HG03558 (cell line): ENCODE measurements around the gene TMEM184B.

ENCODE experiments used
- ATAC-seq: cut with Tn5 transposase; IDR thresholded peaks from one replicate; pipeline ENCODE4 v1.9.1; 2021; ENCODE audit warnings: moderate number of reproducible peaks; ENCODE audit not compliant: unreplicated experiment; ENCODE audit errors: extremely low read depth

Gene TMEM184B

GRCh38 chr22:38286915-38287669 is 14.3 kb upstream of the TMEM184B start:
- no peak for ATAC-seq

GRCh38 chr22:38285018-38285417 is 12.2 kb upstream of the TMEM184B start:
- no peak for ATAC-seq

GRCh38 chr22:38284042-38284402 is 11.2 kb upstream of the TMEM184B start:
- ATAC-seq: no peak

DNA sequence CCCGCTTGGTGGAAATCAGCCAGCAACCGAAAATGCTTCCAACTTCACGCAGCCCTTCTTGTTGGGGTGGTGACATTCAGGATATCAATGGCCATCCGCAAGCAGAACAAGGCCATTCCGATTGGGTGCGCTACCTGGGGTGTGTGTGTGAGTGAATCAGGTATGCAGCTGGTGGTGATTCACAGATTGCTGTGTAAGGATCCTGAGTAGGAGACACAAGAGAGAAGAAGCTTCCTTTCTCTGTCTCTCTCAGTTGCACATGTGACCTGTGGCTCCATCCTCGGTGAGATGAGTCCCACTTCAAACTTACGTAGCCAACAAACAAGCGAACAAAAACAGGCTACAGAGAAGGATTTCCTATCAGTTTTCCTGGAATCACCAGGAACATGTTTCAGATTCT is 9.6 kb upstream of the TMEM184B start:
- ATAC-seq: no peak

DNA sequence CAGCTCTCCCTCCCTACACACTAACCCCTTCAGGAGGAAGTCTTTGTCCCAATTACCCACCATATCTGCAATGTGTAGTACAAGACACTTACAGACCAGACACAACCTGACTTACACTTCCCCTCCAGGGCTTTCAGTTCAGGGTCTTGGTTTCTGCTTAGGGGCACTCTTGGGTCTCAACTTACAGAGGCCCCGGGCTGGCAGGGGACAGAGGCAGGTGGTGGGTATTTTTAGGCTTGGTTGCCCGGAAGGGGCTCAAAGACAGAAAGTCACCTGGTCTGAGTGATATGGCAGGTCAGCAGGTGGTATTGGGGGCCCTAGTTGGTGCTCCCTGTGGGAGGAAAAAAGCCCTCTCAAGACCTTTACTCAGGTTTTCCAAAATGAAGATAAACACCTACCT is 3.4 kb upstream of the TMEM184B start:
- ATAC-seq: no peak

DNA sequence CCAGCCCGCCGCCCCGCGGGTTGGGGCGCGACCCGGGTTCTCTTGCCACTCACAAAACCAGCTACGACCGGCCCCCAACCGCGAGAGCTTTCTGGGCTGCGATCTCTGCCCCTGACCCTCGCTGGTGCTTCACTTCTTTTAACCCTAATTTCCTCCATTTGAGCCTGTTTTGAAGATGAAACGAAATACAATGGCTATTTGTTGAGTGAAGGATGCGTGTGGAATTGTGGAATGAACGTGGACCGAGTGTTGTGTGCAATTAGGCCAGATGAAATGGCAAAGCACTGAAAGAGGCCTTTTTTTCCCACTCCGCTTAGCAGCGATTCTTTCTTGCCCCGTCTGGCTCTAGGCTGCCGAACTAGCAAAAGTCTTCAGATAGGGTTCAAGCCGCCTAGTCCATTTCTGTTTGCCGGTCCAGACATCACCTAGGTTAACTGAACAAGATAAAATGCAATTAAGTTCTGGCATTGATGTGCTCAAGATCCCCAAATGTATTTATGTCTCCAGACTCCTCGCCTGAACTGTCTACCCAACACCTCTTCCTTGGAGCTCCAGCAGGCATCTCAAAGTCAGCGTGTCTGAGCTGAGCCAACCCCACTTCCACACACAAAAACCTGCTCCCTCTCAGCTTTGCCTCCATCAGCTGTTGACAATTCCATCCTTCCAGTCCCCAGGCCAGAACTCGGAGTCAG is 471 bp upstream of the TMEM184B start:
- no peak for ATAC-seq

- no peak for ATAC-seq
These were observed 860 bp downstream of the TMEM184B start for GRCh38 chr22:38271927-38272372.

DNA sequence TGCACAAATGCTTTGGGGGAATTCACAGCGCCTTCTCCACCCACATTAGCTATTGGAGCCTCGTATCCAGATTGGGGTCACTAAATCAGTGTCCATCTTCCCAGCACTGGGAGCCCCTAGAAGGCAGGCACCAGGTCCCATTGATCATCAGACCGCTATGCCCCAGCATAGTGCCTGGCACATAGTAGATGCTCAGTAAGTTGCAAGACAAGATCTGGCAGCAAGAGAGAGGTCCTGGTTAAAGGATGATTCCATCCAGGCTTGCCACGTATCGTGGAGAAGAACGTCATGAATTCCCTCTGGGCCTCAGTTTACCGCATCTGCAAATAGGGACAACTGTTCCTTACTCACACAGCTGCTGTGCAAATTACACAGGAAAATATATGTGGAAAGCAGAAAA is 1.7 kb downstream of the TMEM184B start:
- ATAC-seq: no peak

DNA sequence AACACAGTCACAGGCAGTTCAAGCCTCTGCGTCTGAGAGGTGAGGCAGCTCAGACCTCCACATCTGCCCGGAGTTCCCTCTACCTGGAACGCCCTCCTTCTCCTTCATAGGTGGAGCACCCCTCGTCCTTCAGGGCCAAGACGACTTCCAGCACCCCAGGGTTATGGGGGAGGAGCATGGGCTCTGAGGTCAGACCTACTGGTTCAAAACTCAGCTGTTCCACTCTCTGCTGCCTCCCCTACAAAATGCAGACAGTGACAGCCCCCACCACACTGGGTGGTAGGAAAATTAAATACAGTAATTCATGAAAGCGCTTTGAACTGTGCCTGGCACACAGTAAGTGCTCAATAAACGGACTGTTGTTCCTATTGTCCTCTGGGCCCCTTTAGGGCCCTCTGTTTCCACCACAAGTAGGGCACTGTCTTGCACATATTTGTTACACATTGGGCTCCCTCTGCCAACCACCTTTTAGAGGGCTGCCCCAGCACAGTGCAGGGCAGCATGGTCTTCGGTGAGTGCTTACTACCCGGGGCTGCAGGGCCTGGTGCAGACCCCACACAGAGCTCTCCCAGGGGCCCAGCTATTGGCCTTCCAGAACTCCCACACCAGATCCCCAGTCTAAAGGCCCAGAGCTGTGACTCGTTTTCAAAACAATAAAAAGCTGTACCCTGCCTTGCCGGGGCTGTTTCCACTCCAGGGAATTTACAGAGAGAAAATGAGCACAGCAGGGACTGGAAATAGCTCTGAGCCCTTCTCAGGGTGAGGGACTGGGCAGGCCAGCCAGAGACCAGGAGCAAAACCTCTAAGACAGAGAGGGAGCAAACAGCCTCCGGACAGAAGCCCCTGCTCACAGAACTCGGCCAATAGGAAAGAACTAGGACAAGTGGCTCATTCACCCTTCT is 2.5 kb downstream of the TMEM184B start:
- no peak for ATAC-seq

DNA sequence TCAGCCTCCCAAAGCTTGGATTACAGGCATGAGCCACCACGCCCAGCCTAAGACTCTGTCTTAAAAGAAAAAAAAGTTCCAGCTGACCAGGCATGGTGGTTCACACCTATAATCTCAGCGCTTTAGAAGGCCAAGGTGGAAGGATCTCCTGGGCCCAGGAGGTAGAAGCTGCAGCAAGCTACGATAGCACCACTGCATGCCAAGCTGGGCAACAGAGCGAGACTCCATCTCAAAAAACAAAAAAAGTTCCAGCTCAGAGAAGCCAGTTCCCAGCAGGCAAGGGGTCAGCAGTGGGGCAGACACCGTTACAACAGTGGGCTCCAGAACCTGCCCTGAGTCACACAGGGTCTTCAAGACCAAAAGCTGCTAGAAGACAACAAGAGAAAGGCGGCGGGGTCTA is 3.3 kb downstream of the TMEM184B start:
- ATAC-seq: no peak

DNA sequence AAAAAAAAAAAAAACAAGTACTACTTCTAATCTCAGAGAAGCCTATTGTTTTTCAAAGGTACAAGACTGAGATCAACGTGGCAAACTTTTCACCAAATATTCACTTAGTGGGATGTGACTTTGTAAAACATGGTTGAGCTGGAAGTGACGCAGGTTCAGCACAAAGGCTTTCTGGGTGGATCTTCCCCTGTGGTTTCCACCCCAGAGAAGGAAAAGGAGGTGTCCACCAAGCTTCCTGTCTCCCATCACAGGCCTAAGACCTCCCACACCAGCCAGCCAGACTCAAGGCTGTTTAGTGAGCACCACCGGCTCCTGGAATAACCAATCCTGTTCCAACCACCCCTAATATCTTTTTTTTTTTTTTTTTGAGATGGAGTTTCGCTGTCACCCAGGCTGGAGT is 5.7 kb downstream of the TMEM184B start:
- ATAC-seq: no peak

GRCh38 chr22:38266120-38266519 is 6.7 kb downstream of the TMEM184B start:
- ATAC-seq: no peak

DNA sequence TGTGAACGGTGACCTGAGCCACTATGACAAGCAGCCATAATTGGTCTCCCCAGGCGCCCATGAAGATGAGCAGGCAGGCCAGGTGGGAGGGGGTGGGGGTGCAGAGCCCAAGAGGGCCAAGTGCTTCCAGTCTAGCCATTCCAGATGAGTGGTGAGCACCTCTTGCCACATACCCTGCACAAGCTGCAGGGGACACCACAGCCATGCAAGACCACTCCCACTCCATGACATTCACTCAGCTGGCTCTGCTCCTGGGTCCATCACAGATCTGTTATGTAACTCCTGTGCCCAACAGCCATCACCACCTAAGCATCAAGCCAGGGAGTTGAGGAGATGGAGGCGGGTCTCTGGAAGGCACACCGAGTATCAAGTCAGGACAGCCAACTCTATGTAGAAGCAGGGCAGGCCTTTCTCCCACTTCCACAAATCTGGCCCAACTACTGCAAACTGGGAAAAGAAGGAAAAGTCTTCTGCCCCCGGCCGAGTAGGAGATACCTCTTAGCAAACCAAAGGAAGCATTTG is 8.4 kb downstream of the TMEM184B start:
- ATAC-seq: no peak

- no peak for ATAC-seq
These were observed 10.6 kb downstream of the TMEM184B start for GRCh38 chr22:38262051-38262795.

DNA sequence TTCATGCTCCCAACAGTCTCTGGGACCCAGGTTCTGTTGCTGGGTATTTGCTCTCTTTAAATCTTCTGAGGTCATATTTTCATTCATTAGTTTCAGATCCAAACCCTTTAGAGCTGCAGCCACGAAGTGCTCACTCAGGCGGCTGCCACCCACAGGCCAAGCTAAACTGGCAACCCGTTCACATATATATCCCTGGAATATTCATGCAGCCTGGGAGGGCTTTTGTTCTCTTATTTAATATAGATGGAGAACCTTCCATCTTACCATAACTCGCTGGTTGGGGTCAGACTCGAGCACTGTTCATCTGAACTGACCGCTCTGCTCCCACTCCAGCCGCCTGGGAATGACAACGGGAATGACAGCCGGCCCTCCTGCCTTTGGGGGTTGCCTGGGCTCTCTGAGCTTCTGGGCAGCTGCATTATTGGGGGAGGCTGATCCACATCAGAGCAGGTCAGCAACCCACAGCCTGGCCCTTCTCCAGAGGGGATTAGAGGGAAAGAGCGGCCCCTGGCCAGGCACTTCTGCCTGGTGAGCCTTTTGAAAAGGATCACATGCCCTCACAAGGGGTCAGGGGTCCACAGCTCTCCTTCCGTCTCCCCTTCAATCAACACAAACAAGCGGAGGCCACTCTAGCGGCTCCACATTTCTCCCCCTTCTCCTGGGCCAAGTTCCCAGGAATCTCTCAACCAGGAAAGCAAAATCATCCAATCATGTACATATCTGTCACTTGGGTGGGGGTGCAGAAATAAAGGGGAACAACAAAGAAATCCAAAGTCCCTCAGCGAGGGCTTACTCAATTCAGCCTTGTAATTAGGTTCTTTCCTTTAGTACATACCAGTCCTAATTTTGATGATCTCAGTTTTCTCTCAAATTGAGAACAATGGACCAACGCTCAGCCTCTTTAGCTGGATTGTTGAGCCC is 11.8 kb downstream of the TMEM184B start:
- ATAC-seq: no peak

- ATAC-seq: no peak
These were observed 13.4 kb downstream of the TMEM184B start for GRCh38 chr22:38259370-38259769.

- ATAC-seq: no peak
These were observed 13.9 kb downstream of the TMEM184B start for GRCh38 chr22:38258895-38259294.

- ATAC-seq: no peak
These were observed 15.1 kb downstream of the TMEM184B start for GRCh38 chr22:38257650-38258250.

GRCh38 chr22:38257181-38257580 is 15.6 kb downstream of the TMEM184B start:
- ATAC-seq: no peak
